PFSK-1 (cell line): ENCODE data around the gene TAF8.

Source experiments
- FOXP2 ChIP-seq: optimal IDR thresholded peaks from 2 replicates; pipeline ENCODE3; 2011; ENCODE audit warnings: borderline replicate concordance, control low read depth, inconsistent platforms; ENCODE audit not compliant: insufficient read depth; ENCODE audit errors: extremely low read length, extremely low read depth
- POLR2AphosphoS5 ChIP-seq: IDR thresholded peaks from 2 replicates; pipeline ENCODE4 v1.6.1; 2012; ENCODE audit warnings: low read depth, mild to moderate bottlenecking, control low read depth, low read length, moderate library complexity
- REST ChIP-seq, 2 experiments: IDR thresholded peaks; 2 replicates each; pipeline versions ENCODE4 v1.6.1 to v1.8.0; 2011 to 2012; ENCODE audit warnings: low read depth in 2 of 2, low read length in 2 of 2, control low read depth in 1 of 2, inconsistent platforms in 1 of 2, mild to moderate bottlenecking in 1 of 2, moderate library complexity in 1 of 2; ENCODE audit not compliant: insufficient read depth in 1 of 2
- SIN3A ChIP-seq: IDR thresholded peaks from 2 replicates; pipeline ENCODE4 v1.6.1; 2012; ENCODE audit warnings: mild to moderate bottlenecking, low read length, moderate library complexity, borderline replicate concordance; ENCODE audit not compliant: insufficient read depth
- TAF1 ChIP-seq: IDR thresholded peaks from 2 replicates; pipeline ENCODE4 v1.6.1; 2012; ENCODE audit warnings: low read length, control low read depth, borderline replicate concordance; ENCODE audit not compliant: insufficient read depth

The TAF8 gene

GRCh38 chr6:42117843-42118161 lies 67.5 kb downstream of the TAF8 start:
- TF ChIP-seq FOXP2: no peak
- no peak for TF ChIP-seq SIN3A
- no peak for TF ChIP-seq REST (IDR thresholded peaks at IDR 0.05; ENCODE audit: insufficient read depth in 1 of 2, low read depth in 2 of 2, low read length in 2 of 2)
- no peak for TF ChIP-seq POLR2AphosphoS5
- TF ChIP-seq TAF1: no peak

- TF ChIP-seq TAF1: no peak
- no peak for TF ChIP-seq SIN3A
- TF ChIP-seq POLR2AphosphoS5: no peak
- no peak for TF ChIP-seq FOXP2
- TF ChIP-seq REST (IDR thresholded peaks at IDR 0.05; ENCODE audit: insufficient read depth in 1 of 2, low read depth in 2 of 2, low read length in 2 of 2): no peak
These were observed 68.1 kb downstream of the TAF8 start for GRCh38 chr6:42118162-42119001.

- TF ChIP-seq REST (IDR thresholded peaks at IDR 0.05; ENCODE audit: insufficient read depth in 1 of 2, low read depth in 2 of 2, low read length in 2 of 2) (no peak), POLR2AphosphoS5 (no peak)
These were observed 70.9 kb downstream of the TAF8 start for GRCh38 chr6:42120895-42121865.

GRCh38 chr6:42123379-42124103 lies 73.2 kb downstream of the TAF8 start:
- no peak for TF ChIP-seq FOXP2
- no peak for TF ChIP-seq SIN3A
- TF ChIP-seq TAF1: no peak
- TF ChIP-seq POLR2AphosphoS5: no peak
- TF ChIP-seq REST (IDR thresholded peaks at IDR 0.05; ENCODE audit: insufficient read depth in 1 of 2, low read depth in 2 of 2, low read length in 2 of 2): no peak
